IPS-11a (cell line): ENCODE data around the gene RET.
A peak's percentile ranks its signal among the peaks of the same experiment; 100 is the strongest.
"Not testable (repeated sequence)": the region's sequence is repeated elsewhere in the genome, so short reads cannot be mapped to it uniquely, and the experiment has no call there.

Experiments
- H3K4me3 ChIP-seq: one replicate; pipeline ENCODE4 v1.5.1; 2013; ENCODE audit warnings: low read depth, low read length, control low read depth

RET gene

DNA sequence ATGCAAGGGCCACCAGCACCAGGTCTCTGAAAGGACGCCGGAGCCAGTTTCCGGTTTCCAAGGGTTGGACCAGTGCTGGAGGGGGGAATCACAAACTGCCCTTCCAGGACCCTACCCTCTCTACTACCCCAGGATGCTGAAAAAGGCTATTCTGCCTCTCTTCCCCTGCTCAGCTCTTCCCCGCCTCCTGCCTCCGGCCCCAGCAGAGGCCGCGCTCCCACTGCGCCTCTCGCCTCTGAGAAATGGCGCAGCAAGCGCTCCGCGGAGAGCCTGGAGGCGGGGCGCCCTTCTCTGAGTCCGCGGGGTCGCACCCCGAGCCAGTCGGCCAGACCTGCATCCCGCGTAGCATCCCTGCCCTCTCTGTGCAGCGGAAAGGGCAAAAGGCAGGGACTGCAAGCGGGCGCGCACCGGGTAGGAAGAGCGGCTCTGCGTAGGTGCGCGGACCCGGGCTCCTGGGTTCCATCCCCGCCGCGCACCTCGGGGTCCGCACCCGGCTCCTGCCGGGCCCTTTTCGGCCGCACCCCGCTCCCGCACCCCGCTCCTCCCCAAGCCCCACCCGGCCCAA, 476 bp upstream of the RET start:
- peak overlapping the region; percentile 45 for H3K4me3 ChIP-seq

- H3K4me3 ChIP-seq = peak overlapping the region; percentile 56
These were observed 727 bp downstream of the RET start for GRCh38 chr10:43077421-43078171.

- H3K4me3 ChIP-seq = peak overlapping the region; percentile 27
These were observed 1.5 kb downstream of the RET start for GRCh38 chr10:43078175-43078985.

- H3K4me3 ChIP-seq = no peak overlapping the region
These were observed 2.1 kb downstream of the RET start for GRCh38 chr10:43078986-43079273.

DNA sequence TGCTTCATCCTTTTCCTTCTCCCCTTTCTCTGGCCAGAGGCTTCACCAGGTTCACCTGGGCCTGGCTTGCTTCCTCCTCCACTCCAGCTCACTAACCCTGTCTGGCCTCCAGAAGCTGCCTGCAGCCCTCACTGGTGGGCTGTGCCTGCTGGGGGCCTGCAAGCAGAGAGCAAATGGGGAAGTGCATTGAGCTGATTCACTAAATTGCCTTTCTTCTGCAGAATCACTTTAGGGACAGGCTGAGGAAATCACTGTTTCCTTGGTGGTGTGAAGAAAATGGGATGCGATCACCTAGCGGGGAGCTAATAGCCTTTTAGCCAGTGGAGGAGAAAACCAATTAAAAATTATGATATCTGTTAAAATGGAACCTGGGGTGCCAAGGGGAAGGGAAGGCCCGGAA, 3.0 kb downstream of the RET start:
- no peak overlapping the region for H3K4me3 ChIP-seq

- H3K4me3 ChIP-seq = no peak overlapping the region
These were observed 5.2 kb downstream of the RET start for GRCh38 chr10:43082087-43082486.

DNA sequence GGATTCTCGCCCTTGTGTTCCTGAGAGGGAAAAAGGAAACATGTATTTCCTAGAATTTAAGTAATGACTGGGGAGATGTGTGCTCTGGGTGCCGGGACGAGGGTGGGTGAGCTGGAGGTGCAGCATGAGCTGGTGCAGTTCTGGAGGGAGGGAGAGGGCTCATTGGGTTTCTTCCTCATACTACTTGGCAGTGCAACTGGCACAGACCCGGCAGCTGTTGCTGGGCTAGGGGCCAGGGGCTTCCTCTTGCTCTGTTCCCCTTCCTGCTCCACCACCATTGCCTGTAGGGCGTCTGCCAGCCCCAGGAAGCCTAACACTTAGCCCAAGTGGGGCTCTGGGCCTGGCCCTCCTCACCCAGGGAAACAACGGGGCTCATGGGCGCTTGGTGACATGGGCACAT, 5.9 kb downstream of the RET start:
- no peak overlapping the region for H3K4me3 ChIP-seq

DNA sequence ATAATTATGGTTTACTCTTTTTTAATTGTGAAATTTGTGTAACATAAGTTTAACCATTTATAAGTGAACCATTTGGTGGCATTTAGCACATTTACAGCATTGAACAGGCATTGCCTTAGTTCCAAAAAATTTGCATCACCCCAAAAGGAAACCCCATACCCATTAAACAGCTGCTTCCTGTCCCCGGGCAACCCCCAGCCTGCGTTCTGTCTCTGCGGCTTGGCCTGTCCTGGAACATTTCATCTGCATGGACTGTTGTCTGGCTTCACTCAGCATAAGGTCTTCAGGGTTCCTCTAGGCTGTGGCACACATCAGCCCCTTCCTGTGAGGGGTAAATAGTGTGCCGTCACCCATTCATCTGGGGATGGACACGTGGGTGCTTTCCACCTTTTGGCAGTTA, 6.9 kb downstream of the RET start:
- H3K4me3 ChIP-seq = no peak overlapping the region

GRCh38 chr10:43084812-43085211, 7.9 kb downstream of the RET start:
- no peak overlapping the region for H3K4me3 ChIP-seq

DNA sequence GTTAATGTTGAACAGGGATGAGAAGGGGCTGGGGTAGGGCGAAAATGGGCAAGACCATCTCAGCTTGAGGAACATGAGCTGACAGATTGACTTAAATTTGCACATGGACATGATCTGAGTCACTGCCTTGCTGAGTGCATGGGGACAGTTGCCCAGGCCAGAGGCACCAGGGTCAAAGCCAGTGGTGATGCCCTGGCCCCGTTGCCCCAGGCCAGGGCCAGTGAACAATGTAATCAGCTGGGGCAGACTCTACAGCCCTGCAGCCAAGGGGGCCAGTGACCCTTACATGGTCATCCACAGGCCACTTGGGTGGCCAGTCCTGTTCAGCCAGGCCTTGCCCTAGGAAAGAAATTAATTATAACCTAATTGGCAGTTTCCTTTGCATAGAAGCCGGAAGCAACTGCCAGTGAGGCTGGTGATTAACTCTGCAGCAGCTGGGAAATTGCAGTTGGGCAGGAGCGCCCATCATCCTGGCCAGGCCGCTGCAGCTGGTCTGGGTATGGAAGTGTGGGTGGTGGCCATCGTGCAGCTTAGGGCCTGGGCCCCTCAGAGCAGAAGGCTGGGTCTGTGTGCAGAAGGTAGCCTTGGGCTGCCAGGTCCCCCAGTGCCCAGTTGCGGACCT, 9.6 kb downstream of the RET start:
- no peak overlapping the region for H3K4me3 ChIP-seq

GRCh38 chr10:43089519-43089918, 12.7 kb downstream of the RET start:
- no peak overlapping the region for H3K4me3 ChIP-seq

GRCh38 chr10:43090188-43090587, 13.3 kb downstream of the RET start:
- no peak overlapping the region for H3K4me3 ChIP-seq

GRCh38 chr10:43090664-43091063, 13.8 kb downstream of the RET start:
- H3K4me3 ChIP-seq = no peak overlapping the region

- no peak overlapping the region for H3K4me3 ChIP-seq
These were observed 15.0 kb downstream of the RET start for GRCh38 chr10:43091846-43092245.

- no peak overlapping the region for H3K4me3 ChIP-seq
These were observed 16.7 kb downstream of the RET start for GRCh38 chr10:43093423-43094076.

GRCh38 chr10:43094085-43094484, 17.2 kb downstream of the RET start:
- no peak overlapping the region for H3K4me3 ChIP-seq

DNA sequence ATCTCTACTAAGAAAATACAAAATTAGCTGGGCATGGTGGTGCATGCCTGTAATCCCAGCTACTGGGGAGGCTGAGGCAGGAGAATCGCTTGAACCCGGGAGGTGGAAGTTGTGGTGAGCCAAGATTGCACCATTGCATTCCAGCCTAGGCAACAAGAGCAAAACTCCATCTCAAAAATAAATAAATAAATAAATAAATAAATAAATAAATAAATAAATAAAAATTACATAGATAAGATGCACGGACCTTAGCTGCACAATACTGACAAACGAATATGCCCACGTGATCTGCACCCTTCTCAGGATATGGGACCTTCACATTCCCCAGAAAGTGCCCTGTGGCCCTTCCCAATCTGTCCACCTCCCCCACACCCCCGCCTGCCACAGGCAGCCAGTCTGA, 22.5 kb downstream of the RET start:
- H3K4me3 ChIP-seq = not testable (repeated sequence)

DNA sequence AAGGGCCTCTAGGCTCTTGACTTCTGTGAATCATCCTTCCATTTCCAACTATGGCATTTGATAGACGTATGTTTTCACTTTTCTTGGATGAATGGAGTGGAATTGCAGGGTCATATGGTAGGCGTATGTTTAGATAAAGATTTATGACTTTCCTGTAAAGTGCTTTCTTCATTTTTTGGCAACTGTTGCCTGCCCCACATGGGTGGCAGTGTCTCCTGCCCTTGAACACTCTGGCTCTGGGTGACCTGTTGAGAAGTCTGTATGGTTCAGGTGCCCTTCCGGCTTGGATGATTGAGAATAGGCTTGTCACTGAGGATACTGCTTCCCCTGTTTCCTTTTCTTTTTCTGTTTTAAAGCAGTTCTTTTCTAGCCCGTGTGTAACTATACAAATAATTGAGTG, 23.1 kb downstream of the RET start:
- no peak overlapping the region for H3K4me3 ChIP-seq

DNA sequence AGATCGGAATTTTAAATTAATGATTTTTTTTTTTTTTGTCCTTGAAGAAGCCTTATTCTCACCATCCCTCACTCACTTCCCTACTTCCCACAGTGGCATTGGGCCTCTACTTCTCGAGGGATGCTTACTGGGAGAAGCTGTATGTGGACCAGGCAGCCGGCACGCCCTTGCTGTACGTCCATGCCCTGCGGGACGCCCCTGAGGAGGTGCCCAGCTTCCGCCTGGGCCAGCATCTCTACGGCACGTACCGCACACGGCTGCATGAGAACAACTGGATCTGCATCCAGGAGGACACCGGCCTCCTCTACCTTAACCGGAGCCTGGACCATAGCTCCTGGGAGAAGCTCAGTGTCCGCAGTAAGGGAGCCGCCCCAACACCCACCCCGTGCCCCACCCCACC, 23.5 kb downstream of the RET start:
- H3K4me3 ChIP-seq = no peak overlapping the region

DNA sequence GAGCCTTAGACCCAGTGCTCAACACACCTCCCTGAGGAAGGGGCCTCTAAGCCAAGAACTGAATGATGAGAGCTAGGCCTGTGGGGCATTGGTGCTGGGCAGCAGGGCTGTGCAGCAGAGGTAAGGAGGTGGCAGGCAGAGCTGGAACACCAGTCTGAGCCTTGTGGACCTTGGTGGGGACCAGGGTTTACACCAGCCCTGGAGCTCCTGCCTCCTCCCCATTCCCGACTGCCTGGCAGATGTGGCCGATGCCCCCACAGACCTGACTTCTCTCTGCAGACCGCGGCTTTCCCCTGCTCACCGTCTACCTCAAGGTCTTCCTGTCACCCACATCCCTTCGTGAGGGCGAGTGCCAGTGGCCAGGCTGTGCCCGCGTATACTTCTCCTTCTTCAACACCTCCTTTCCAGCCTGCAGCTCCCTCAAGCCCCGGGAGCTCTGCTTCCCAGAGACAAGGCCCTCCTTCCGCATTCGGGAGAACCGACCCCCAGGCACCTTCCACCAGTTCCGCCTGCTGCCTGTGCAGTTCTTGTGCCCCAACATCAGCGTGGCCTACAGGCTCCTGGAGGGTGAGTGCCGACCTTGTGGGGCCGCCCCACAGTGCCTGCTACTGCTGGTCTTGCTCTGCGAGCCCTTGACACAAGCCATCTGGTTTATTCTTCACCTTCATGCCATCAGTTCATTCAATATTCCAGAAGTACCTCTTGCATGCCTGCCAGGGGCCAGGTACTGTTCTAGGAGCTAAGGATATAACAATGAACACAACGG, 25.4 kb downstream of the RET start:
- no peak overlapping the region for H3K4me3 ChIP-seq
